Activated CD4-positive, alpha-beta T cell treated with anti-CD3 and anti-CD28 coated beads, Interleukin-2, Interleukin-4, amounts not matched to agents 100 ng/mL and 50 ng/mL, durations not matched to agents 16 hours and 8 hours (primary cell): ENCODE results near the gene MAP1A.
A peak's percentile ranks its signal among the peaks of the same experiment; 100 is the strongest.

ENCODE experiments used
- DNase-seq: peaks from one replicate; pipeline ENCODE4 v3.0.0-alpha.2; 2020; ENCODE audit warnings: low spot score

MAP1A gene

GRCh38 chr15:43517354-43518196 lies at the start of gene MAP1A:
Gene MAP1A, plus strand, starts transcription at chr15:43517608. Its CDS starts 3,866 bp downstream, at chr15:43521474.
- DNase-seq = no peak

- DNase-seq = peak; percentile 50
Observed at GRCh38 chr15:43469867-43470266, 47.5 kb upstream of the MAP1A start.

GRCh38 chr15:43471975-43472374 lies 45.4 kb upstream of the MAP1A start:
- DNase-seq = no peak

GRCh38 chr15:43473885-43474284 lies 43.5 kb upstream of the MAP1A start:
- no peak for DNase-seq

GRCh38 chr15:43483297-43484128 lies 33.9 kb upstream of the MAP1A start:
- no peak for DNase-seq

GRCh38 chr15:43484455-43484854 lies 33.0 kb upstream of the MAP1A start:
- no peak for DNase-seq

- DNase-seq = no peak
Observed at GRCh38 chr15:43487271-43487895, 30.0 kb upstream of the MAP1A start.

GRCh38 chr15:43488790-43489189 lies 28.6 kb upstream of the MAP1A start:
- DNase-seq = no peak

- DNase-seq = no peak
Observed at GRCh38 chr15:43489191-43489590, 28.2 kb upstream of the MAP1A start.

GRCh38 chr15:43492266-43492665 lies 25.1 kb upstream of the MAP1A start:
- DNase-seq = no peak

- DNase-seq = peak; percentile 96
Observed at GRCh38 chr15:43492673-43493601, 24.5 kb upstream of the MAP1A start, which contains the start of gene TP53BP1. Gene TP53BP1, minus strand, starts transcription at chr15:43493156. Its CDS starts 113 bp downstream, at chr15:43493043.

GRCh38 chr15:43493703-43494472 lies 23.5 kb upstream of the MAP1A start:
- no peak for DNase-seq

GRCh38 chr15:43498990-43499389 lies 18.4 kb upstream of the MAP1A start:
- DNase-seq = no peak

- DNase-seq = no peak
Observed at GRCh38 chr15:43499635-43500034, 17.8 kb upstream of the MAP1A start.

- no peak for DNase-seq
Observed at GRCh38 chr15:43505738-43506137, 11.7 kb upstream of the MAP1A start.

GRCh38 chr15:43508421-43508820 lies 9.0 kb upstream of the MAP1A start:
- no peak for DNase-seq

- no peak for DNase-seq
Observed at GRCh38 chr15:43508991-43509659, 8.3 kb upstream of the MAP1A start.

- DNase-seq = no peak
Observed at GRCh38 chr15:43509660-43510199, 7.7 kb upstream of the MAP1A start.

- peak; percentile 99 for DNase-seq
Observed at GRCh38 chr15:43510200-43511011, 7.0 kb upstream of the MAP1A start.
